Amygdala (tissue), 56 donors: ENCODE measurements around the gene TSHZ1.

Experiments
- DNase-seq, 56 donors: peaks; one replicate each; lab custom pipeline; 2025; lab: John Stamatoyannopoulos, UW

Gene TSHZ1

GRCh38 chr18:75265872-75266271, 55.3 kb downstream of the TSHZ1 start:
- DNase-seq = no peak

DNA sequence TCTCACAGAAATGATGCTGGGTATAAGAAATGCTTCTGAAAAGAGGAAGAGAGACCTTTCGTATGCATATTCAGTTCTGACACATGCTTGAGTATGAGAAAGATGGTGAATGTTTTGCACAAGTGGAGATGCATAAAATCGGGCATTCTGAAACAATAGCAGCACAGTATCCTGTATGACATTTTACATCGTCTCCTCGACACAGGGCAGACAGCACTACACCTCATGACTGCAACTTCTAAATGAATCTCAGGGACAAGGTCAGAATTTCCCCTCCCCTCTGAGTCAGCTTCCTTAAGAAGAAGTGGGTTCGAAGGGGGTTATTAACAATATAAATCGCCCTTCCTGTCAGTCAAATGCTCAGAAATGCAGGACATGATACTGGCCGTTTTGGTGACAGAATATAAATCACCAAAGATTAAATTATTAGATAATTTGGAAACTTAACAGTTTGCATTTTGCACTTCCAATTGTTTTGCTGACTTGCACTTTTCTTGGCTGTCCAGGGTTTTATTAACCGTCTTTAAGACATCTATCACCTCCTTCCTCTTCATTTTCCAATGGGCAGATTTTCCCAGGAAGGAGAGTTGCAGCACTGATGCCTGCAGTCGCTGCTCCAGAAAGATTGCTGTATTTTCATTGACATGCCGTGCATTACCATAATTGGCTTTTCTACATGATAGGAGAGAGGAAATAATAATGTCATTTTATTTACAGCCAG, 57.2 kb downstream of the TSHZ1 start:
- no peak for DNase-seq

DNA sequence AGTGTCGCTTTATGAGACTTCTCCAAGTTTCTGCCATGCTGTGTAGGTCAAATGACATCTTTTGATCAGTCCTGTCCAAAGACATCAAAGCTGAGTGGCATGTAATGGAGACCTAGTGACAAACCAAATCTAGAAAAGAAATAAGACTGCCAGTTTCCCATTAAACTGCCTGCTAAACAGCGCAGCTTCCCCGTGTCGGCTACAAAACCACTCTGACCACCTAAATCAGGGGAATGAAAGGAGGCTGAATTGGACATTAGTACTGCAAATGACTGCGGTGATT, 57.7 kb downstream of the TSHZ1 start:
- no peak for DNase-seq

DNA sequence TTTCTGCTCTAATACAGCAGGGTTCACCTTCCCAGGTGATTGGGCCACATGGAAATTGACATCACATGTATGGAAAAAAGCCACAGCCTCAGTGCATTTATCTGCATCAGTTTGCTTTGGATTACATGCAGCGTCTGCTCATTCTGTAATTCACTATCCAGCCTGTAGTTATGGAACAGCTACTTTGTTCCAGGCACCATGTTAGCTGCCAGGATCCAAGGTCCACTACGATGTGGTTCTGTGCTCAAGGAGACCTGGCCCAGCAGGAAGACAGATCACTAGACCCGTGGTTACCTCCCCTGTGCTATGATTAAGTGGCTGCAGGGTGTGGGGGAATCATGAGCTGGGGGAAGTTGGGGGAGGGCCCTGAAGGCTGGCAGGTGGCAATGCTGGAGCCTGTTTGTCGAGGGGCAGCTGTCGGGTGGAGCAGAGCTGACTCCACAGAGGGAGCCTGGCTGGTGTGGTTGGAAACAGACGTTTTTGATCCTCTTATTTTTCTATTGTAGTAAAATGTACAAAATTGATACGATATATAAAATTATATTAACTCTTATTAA, 58.6 kb downstream of the TSHZ1 start:
- no peak for DNase-seq

DNA sequence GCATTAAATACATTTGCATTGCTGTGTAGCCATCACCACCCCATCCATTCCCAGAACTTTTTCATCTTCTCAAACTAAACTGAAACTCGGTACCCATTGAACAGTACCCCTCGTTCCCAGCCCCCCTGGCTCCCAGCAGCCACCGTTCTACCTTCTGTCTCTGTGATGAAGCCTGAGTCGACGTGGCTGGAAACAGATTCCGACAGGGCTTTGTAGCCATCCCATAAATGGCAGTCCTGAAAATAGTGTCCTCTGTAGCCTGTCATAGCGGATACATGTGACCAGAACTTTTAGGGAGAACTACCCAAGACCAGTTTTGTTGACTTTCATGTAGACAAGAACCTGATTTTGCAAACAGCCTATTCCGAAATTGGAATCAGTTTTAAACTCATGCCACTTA, 59.1 kb downstream of the TSHZ1 start:
- DNase-seq = no peak

DNA sequence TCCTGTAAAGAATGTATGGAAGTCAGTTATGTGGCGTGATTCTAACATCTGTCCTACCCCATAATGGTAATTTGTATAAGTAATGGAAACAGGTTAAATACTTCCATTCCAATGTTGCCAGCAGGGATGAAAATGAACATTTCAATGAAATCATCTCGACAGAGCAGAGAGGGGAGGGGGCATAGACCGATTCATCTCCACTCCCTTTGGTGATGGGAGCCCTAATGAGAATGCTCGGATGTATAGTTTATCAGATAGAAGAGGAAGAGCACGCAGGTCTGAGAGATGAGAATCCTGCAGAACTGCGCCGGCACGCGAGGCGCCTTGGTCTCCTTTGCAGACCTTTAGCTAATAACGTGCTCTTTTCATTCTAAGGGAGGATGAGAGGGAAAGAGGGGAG, 61.4 kb downstream of the TSHZ1 start:
- no peak for DNase-seq

- no peak for DNase-seq
Observed at GRCh38 chr18:75273817-75274216, 63.2 kb downstream of the TSHZ1 start.

GRCh38 chr18:75275226-75275625, 64.6 kb downstream of the TSHZ1 start:
- DNase-seq = no peak

- no peak for DNase-seq
Observed at GRCh38 chr18:75276818-75277609, 66.4 kb downstream of the TSHZ1 start.

DNA sequence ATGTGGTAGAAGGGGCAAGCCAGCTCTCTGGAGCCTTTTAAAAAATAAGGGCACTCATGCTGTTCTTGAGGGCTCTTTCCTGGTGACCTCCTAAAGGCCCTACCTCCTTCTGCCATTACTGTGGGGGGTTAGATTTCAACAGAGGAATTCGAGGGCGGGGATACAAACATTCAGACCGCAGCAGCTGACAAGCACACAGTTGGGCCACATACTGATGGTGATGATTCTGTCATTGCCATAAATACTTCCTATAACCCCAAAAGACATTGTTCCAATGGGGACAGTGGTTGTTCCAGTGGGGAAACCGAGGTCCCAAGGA, 67.0 kb downstream of the TSHZ1 start:
- DNase-seq = no peak

GRCh38 chr18:75279381-75279780, 68.8 kb downstream of the TSHZ1 start:
- no peak for DNase-seq

DNA sequence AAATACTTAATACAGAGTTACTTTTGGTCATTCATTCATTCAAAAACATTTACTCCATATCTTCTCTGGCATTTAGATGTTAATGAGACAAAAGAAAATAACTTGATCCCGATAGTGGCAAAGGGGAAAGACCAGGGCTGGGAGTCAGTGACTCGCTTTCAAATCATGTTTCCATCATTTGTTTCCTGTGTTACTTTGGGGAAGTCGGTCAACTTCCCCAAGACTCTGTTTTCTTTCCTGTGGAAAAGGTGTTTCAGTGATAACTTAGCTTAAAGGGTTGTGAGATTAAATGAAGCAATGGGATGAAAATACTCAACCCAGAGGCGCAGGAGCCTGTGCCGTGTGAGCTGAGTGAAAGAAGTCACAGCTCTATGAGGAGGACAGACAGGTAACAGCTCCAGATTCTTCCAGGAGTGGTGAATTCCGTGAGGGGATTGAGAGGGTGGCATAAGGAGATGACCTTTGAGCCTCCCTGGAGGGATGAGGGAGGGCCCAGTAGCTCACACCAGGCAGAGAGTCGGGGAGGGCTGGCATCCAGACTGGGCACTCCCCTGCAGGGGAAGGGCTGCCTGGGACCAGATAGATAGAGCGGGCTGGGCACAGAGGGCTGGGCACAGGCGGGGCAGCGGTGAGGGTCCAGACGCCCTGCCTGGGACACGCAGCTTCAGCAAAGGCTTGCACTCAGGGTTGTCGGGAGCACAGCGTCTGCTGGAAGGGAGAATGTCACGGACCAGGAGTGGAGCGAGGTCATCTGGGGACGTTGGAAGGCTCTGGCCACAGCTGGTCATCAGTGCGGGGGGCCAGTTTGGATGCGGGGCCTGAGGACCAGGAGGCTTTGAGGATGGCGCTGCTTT, 70.1 kb downstream of the TSHZ1 start:
- DNase-seq = no peak

GRCh38 chr18:75282746-75283145, 72.1 kb downstream of the TSHZ1 start:
- DNase-seq = no peak

GRCh38 chr18:75283731-75284130, 73.1 kb downstream of the TSHZ1 start:
- DNase-seq = no peak

- no peak for DNase-seq
Observed at GRCh38 chr18:75284566-75284965, 74.0 kb downstream of the TSHZ1 start.

DNA sequence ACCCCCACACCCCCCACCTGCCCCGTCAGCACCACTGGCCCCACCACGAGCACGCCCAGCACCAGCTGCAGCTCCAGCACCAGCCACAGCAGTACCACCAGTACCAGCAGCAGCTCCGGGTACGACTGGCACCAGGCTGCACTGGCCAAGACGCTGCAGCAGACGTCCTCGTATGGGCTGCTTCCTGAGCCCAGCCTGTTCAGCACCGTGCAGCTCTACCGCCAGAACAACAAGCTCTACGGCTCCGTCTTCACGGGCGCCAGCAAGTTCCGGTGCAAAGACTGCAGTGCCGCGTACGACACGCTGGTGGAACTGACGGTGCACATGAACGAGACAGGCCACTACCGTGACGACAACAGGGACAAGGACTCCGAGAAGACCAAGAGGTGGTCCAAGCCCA, 75.3 kb downstream of the TSHZ1 start:
- no peak for DNase-seq

- DNase-seq = no peak
Observed at GRCh38 chr18:75287006-75287405, 76.4 kb downstream of the TSHZ1 start.

DNA sequence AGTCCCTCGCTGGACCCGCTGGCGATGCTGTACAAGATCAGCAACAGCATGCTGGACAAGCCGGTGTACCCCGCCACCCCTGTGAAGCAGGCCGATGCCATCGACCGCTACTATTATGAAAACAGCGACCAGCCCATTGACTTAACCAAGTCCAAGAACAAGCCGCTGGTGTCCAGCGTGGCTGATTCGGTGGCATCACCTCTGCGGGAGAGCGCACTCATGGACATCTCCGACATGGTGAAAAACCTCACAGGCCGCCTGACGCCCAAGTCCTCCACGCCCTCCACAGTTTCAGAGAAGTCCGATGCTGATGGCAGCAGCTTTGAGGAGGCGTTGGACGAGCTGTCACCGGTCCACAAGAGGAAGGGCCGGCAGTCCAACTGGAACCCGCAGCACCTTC, 77.1 kb downstream of the TSHZ1 start:
- no peak for DNase-seq

GRCh38 chr18:75289761-75290160, 79.2 kb downstream of the TSHZ1 start:
- DNase-seq = no peak

DNA sequence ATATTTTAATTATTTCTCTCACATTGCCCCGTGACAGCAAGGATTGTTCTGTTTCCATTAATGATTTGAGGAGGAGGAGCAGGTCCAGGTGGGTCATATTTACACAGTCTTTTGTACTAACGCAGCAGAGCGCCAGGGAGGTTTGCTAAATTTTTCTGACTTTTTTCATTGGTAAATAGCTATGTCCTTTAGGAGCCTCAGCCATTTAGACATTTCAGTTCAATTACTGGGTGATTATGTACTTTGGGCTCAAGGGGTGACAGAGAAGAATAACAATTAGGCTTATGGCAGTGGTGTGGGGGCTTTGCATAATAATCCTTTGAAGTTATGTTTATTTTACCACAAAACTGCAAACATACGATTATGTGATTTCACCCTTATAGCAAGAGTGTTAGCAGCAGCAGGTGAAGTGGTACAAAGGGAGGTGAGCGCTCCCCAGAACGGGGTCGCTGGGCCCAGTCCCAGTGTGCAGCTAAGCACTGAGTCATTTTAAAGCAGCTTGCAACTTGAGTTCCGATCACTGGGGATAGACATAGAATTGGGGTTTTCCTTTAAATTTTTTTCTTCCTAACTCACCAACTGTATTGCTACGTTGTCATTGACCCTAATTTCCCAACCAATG, 80.3 kb downstream of the TSHZ1 start:
- no peak for DNase-seq

GRCh38 chr18:75291460-75291859, 80.9 kb downstream of the TSHZ1 start:
- no peak for DNase-seq
